Measurements from ENCODE around the gene RAD9A. TPM values are rescaled to one million over a fixed set of nuclear protein-coding genes. Genes with fewer than 3 reads are reported as not detected.

RAD9A gene
- total and polyA plus RNA-seq, 9 donors = 3.1 to 51.7 (median 20.3) TPM

DNA sequence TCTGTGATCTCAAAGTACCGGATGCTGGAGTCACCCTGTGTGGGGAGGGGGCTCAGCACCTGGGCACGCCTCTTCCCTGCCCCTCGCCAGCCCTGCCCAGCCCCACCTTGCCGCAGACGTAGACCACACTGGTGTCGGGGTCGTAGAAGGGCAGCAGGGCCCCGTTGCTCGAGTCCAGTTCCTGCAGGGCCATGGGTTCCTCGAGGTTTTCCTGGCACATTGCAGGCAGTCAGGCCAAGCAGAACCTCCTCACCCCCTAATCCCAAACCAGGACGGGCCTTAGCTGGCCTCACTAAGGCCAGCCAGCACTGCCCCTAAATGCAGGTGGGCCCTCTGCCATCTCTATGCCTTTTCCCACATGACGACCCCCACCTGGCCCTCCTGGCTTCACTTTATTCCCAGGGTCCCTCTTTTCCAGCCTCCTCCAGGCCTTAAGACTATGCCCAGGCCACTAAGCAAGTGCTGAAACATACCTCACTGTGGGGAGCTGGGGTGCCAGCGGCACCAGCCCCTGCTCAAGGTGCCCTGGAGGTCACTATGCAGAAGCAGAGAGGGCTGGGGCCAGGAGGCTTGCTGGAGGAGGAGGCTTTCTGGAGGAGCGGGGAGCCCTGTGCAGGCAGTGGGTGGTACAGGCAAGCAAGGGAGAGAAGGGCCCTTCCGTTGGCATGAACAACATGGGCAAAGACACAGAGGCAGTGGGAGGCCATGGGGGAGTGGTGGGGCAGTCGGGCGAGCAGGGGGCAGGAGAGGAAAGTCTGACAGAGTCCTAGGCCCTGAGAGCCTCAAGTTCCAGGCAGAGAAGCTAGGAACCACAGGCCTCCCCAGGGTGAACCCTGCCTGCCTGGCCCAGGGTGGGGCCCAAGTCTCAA is 48.7 kb downstream of the RAD9A start:
- WGBS, 3 donors = 65 to 69% (median 69%) methylated on average over 17 of the region's 17 CpGs
- Histone ChIP-seq H3K27ac (no peak overlapping the region), H3K4me1 (ENCODE audit: insufficient read depth) (peaks cover 4% of the 10 kb centered on the region), H3K4me3 (no peak overlapping the region), H3K9me3 (no peaks in the 10 kb centered on the region), H3K36me3 (no peaks in the 10 kb centered on the region), H3K27me3 (no peaks in the 10 kb centered on the region)
- intact Hi-C loops (cut with DNase I) = loop anchor here in 1 of 4 donors (10.0 kb wide), 1 partner anchor 64 kb away; the partner anchor contains the start of genes CDK2AP2 and PITPNM1
- TF ChIP-seq, protein P1, sequence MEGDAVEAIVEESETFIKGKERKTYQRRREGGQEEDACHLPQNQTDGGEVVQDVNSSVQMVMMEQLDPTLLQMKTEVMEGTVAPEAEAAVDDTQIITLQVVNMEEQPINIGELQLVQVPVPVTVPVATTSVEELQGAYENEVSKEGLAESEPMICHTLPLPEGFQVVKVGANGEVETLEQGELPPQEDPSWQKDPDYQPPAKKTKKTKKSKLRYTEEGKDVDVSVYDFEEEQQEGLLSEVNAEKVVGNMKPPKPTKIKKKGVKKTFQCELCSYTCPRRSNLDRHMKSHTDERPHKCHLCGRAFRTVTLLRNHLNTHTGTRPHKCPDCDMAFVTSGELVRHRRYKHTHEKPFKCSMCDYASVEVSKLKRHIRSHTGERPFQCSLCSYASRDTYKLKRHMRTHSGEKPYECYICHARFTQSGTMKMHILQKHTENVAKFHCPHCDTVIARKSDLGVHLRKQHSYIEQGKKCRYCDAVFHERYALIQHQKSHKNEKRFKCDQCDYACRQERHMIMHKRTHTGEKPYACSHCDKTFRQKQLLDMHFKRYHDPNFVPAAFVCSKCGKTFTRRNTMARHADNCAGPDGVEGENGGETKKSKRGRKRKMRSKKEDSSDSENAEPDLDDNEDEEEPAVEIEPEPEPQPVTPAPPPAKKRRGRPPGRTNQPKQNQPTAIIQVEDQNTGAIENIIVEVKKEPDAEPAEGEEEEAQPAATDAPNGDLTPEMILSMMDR (IDR thresholded peaks at IDR 0.05) = no peak
- TF ChIP-seq EP300 (IDR thresholded peaks at IDR 0.05) (no peak), POLR2A (IDR thresholded peaks at IDR 0.05) (no peak)
- peak in 2 of 5 donors; percentile 14 to 32 for DNase-seq

DNA sequence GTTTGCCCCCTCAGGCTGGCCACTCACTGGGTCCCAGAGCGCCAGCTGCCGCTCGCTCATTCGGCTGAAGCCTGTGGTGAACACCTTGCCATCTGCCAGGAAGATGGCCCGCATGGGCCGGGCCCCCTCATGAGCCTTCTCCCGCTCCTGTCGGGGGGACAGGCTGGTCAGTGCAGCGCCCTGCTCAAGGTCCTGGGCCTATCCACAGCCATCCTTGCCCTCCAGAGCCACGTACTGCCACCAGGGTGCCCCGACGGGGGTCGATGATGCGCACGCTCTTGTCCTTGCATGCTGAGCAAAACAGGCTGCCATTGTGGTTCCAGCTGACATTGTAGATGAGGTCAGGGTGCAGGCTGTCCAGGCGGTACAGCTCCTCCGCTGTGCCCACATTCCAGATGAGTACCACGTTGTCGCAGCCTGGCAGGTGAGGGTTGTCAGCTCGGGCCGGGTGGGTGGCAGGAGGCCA is 49.3 kb downstream of the RAD9A start:
- peaks cover 4% of the 10 kb centered on the region for H3K4me1 ChIP-seq (ENCODE audit: insufficient read depth)
- no peak overlapping the region for H3K4me3 ChIP-seq
- peak in 2 of 5 donors; percentile 34 to 36 for DNase-seq
- no peak overlapping the region for H3K27ac ChIP-seq
- H3K27me3 ChIP-seq = no peaks in the 10 kb centered on the region
- 78 to 83% (median 82%) methylated on average over 21 of the region's 21 CpGs for WGBS, 3 donors
- no peaks in the 10 kb centered on the region for H3K9me3 ChIP-seq
- H3K36me3 ChIP-seq = no peaks in the 10 kb centered on the region
- TF ChIP-seq, protein P1 (IDR thresholded peaks at IDR 0.05) = no peak
- no peak for TF ChIP-seq POLR2A (IDR thresholded peaks at IDR 0.05)
- intact Hi-C loops (cut with DNase I) = loop anchor here in 1 of 4 donors (10.0 kb wide), 1 partner anchor 64 kb away; the partner anchor contains the start of genes CDK2AP2 and PITPNM1

DNA sequence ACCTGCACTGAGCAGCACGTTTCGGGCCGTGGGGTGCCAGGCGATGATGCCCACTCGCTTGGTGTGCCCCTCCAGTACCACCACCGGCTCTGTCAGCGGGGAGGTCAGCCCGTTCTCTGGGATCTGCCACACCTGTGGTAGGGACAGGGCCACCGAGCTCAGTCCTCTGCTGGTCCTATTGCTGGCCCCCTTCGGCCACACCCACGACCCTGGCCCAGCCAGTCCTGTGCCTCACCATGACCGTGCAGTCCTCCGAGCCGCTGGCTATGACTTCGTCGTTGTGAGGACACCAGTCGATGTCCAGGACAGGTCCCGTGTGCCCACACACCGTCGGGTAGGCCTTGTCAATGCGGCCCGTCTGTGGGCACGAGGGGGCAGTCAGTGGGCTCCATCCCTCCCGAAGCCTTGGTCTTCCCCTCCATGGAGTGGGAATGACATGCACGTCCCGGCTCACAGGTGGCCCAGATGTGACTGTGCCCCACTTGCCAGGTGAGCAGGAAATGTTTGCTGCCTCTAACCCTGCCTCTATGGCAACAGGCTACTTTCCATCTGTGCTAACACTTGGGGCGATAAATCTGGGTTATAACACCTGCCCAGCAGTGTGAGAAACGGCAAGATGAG is 50.1 kb downstream of the RAD9A start:
- peak overlapping the region in 1 of 2 donors; percentile 94 for H3K27ac ChIP-seq
- DNase-seq = peak in 1 of 5 donors; percentile 45
- 80 to 83% (median 83%) methylated on average over 27 to 28 of the region's 28 CpGs for WGBS, 3 donors
- no peaks in the 10 kb centered on the region for H3K36me3 ChIP-seq
- no peaks in the 10 kb centered on the region for H3K9me3 ChIP-seq
- no peaks in the 10 kb centered on the region for H3K27me3 ChIP-seq
- intact Hi-C loops (cut with DNase I) = loop anchor here in 1 of 4 donors (10.0 kb wide), 1 partner anchor 63 kb away; the partner anchor contains the start of genes CDK2AP2 and PITPNM1
- H3K4me1 ChIP-seq (ENCODE audit: insufficient read depth) = peaks cover 4% of the 10 kb centered on the region
- no peak overlapping the region for H3K4me3 ChIP-seq
- TF ChIP-seq POLR2A (IDR thresholded peaks at IDR 0.05) = no peak
- TF ChIP-seq, protein P1 (IDR thresholded peaks at IDR 0.05) = no peak
- TF ChIP-seq EP300 (IDR thresholded peaks at IDR 0.05) = no peak

All from ovary (tissue), 9 donors.